OCI-LY1 (cell line): ENCODE data around the gene SPSB3.

Experiments
- H2AFZ ChIP-seq: fragments of 200-600 bp; sonication (generic), shearing (Covaris generic); 2 replicates; pipeline ENCODE4 v1.6.0; 2014; ENCODE audit warnings: antibody characterized with exemption, mild to moderate bottlenecking, low read length
- H3F3A ChIP-seq: fragments of 200-600 bp; sonication (generic), shearing (Covaris generic); 2 replicates; pipeline ENCODE4 v1.6.0; 2014; ENCODE audit warnings: mild to moderate bottlenecking, antibody characterized with exemption, low read length, moderate library complexity; ENCODE audit not compliant: insufficient read depth
- H3K27ac ChIP-seq: fragments of 200-600 bp; sonication (generic); 2 replicates; pipeline ENCODE4 v1.5.1; 2014; ENCODE audit warnings: low read length, mixed run types, mild to moderate bottlenecking, low read depth; ENCODE audit not compliant: poor library complexity, severe bottlenecking
- H3K27me3 ChIP-seq: fragments of 200-600 bp; sonication (generic); 2 replicates; pipeline ENCODE4 v1.6.0; 2014; ENCODE audit warnings: antibody characterized with exemption, mild to moderate bottlenecking, low read length, moderate library complexity; ENCODE audit not compliant: insufficient read depth
- H3K36me3 ChIP-seq: fragments of 200-600 bp; sonication (generic); 2 replicates; pipeline ENCODE4 v1.6.1; 2014; ENCODE audit warnings: mild to moderate bottlenecking, antibody characterized with exemption, low read length, moderate library complexity, mixed read lengths; ENCODE audit not compliant: insufficient read depth
- H3K4me1 ChIP-seq: fragments of 200-600 bp; sonication (generic); 2 replicates; pipeline ENCODE4 v1.5.1; 2014; ENCODE audit warnings: mild to moderate bottlenecking, low read length, moderate library complexity; ENCODE audit not compliant: insufficient read depth, severe bottlenecking
- H3K4me2 ChIP-seq: fragments of 200-600 bp; sonication (generic), shearing (Covaris generic); 2 replicates; pipeline ENCODE4 v1.6.1; 2014; ENCODE audit warnings: low read length
- H3K4me3 ChIP-seq: fragments of 200-600 bp; sonication (generic); 2 replicates; pipeline ENCODE4 v1.5.1; 2014; ENCODE audit warnings: low read length, low read depth, mild to moderate bottlenecking, mixed read lengths; ENCODE audit not compliant: poor library complexity, severe bottlenecking
- H3K79me2 ChIP-seq: fragments of 200-600 bp; shearing (Covaris generic); 2 replicates; pipeline ENCODE4 v1.6.1; 2016; ENCODE audit warnings: mixed run types, low read length, mixed read lengths; ENCODE audit not compliant: insufficient read depth
- H3K9ac ChIP-seq: fragments of 200-600 bp; sonication (generic), shearing (Covaris generic); 2 replicates; pipeline ENCODE4 v1.6.1; 2014; ENCODE audit warnings: mild to moderate bottlenecking, low read length, mixed read lengths
- H3K9me2 ChIP-seq: fragments of 200-600 bp; sonication (generic), shearing (Covaris generic); 2 replicates; pipeline ENCODE4 v1.6.1; 2014; ENCODE audit warnings: low read depth, mild to moderate bottlenecking, low read length, mixed read lengths
- H3K9me3 ChIP-seq: fragments of 200-600 bp; shearing (Covaris generic); 2 replicates; pipeline ENCODE4 v1.6.1; 2014; ENCODE audit warnings: low read length, mixed read lengths
- H4K20me1 ChIP-seq: fragments of 200-600 bp; sonication (generic), shearing (Covaris generic); 2 replicates; pipeline ENCODE4 v1.6.0; 2016; ENCODE audit warnings: mild to moderate bottlenecking, low read length; ENCODE audit not compliant: insufficient read depth
- EZH2 ChIP-seq: fragments of 200-600 bp; sonication (generic), shearing (Covaris generic); IDR thresholded peaks from 2 replicates; pipeline ENCODE4 v1.8.0; 2017; ENCODE audit warnings: borderline replicate concordance, mixed run types, mild to moderate bottlenecking, antibody characterized with exemption, low read length, moderate library complexity, mixed read lengths
- TF ChIP-seq, protein P1 (sequence below): fragments of 200-600 bp; sonication (generic), shearing (Covaris generic); IDR thresholded peaks from 2 replicates; pipeline ENCODE4 v1.5.1; 2017; ENCODE audit warnings: mild to moderate bottlenecking, antibody characterized with exemption, low read length, moderate library complexity, mixed read lengths

Gene SPSB3

DNA sequence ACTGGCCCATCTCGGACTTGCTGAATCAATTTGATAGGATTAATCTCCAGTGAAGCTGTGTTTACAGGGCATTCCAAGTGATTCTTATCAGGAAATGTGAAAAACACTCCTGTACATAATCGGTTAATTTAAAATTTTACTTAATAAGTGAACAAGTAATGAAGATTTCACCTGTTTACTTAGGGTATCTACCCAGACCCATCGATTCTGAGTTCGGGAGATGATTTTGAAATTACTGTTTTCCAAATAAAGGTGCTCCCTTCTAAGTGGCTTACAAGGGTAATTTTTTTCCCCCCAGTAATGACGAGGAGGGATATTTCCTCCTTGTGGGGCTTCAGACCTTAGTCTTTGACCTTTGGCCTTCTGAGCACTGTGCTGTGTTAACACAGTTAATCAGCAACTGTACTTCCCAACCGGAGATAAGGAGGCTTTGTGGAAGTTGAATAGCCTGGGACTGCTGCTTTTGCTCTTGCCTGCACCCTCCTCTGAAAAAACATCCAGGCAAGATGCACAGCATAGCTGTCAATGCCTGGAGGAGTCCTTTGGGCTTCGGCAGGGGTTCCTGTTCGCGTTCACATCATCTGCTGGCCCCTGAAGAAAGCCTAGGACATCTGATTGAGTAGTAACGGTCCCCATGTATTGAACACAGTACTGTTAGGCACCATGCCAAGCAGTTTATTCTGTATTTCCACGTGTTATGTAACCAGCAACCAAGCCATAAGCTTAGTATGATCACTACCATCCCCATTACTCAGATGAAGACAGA is 46.5 kb upstream of the SPSB3 start:
- Histone ChIP-seq H3K36me3 (no peaks in the 10 kb centered on the region; the same call in 1 of the 2 replicates), H3K4me1 (peaks cover 8% of the 10 kb centered on the region), H3K27ac (no peak overlapping the region), H3K4me3 (no peak overlapping the region), H3K79me2 (no peaks in the 10 kb centered on the region), H3K9me3 (no peaks in the 10 kb centered on the region), H3K4me2 (no peak overlapping the region), H3F3A (no peaks in the 10 kb centered on the region), H3K9ac (no peak overlapping the region), H4K20me1 (no peaks in the 10 kb centered on the region), H2AFZ (no peak overlapping the region), H3K9me2 (no peaks in the 10 kb centered on the region), H3K27me3 (peaks cover 4% of the 10 kb centered on the region; the same call in 1 of the 2 replicates)
- TF ChIP-seq, protein P1, sequence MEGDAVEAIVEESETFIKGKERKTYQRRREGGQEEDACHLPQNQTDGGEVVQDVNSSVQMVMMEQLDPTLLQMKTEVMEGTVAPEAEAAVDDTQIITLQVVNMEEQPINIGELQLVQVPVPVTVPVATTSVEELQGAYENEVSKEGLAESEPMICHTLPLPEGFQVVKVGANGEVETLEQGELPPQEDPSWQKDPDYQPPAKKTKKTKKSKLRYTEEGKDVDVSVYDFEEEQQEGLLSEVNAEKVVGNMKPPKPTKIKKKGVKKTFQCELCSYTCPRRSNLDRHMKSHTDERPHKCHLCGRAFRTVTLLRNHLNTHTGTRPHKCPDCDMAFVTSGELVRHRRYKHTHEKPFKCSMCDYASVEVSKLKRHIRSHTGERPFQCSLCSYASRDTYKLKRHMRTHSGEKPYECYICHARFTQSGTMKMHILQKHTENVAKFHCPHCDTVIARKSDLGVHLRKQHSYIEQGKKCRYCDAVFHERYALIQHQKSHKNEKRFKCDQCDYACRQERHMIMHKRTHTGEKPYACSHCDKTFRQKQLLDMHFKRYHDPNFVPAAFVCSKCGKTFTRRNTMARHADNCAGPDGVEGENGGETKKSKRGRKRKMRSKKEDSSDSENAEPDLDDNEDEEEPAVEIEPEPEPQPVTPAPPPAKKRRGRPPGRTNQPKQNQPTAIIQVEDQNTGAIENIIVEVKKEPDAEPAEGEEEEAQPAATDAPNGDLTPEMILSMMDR: no peak
- TF ChIP-seq EZH2: no peak

DNA sequence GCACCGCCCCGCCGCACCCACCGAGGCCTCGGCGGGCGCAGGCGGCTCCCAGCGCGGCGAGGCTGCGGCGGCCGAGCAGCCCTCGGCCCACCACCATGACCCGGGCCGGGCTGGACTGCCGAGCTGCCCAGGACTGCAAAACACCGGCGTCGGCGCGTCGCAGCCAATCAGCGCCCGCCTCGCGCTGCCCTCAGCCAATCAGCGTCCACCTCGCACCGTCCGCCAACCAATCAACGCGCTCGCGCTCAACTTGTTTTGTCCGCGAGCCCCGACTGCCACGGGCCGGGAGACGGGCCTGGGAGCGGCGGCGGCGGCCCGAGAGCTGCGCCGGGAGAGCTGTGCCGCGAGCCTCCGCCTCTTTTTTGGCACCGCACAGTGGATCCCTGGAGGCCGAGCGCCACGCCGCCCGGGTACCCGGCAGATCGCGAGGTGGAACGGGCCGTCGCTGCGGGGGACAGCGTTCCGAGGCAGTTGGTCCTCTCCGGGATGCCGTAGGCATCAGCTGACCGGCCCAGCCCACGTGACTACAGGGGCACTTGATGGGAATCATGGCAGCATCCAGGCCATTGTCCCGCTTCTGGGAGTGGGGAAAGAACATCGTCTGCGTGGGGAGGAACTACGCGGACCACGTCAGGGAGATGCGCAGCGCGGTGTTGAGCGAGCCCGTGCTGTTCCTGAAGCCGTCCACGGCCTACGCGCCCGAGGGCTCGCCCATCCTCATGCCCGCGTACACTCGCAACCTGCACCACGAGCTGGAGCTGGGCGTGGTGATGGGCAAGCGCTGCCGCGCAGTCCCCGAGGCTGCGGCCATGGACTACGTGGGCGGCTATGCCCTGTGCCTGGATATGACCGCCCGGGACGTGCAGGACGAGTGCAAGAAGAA is 44.6 kb upstream of the SPSB3 start, which contains the start of the genes FAHD1 and HAGH:
Gene FAHD1, plus strand, starts transcription at position 516 of the 883 bp plus-strand sequence. Its CDS starts 33 bp downstream, at position 549.
Gene HAGH, minus strand, starts transcription at position 135 of the 883 bp plus-strand sequence. Its CDS starts 38 bp downstream, at position 97.
- peaks cover 8% of the 10 kb centered on the region for H3K4me1 ChIP-seq
- peak within 1 kb of the TSS; percentile 65 for H3K4me2 ChIP-seq
- H3K27me3 ChIP-seq: peaks cover 4% of the 10 kb centered on the region; the same call in 1 of the 2 replicates
- peak within 1 kb of the TSS; percentile 40 for H3K9ac ChIP-seq
- peak within 1 kb of the TSS; percentile 64 for H3K4me3 ChIP-seq
- no peaks in the 10 kb centered on the region for H3K9me3 ChIP-seq
- no peaks in the 10 kb centered on the region for H4K20me1 ChIP-seq
- no peak within 1 kb of the TSS for H3K27ac ChIP-seq
- no peak within 1 kb of the TSS for H2AFZ ChIP-seq
- H3K9me2 ChIP-seq: no peaks in the 10 kb centered on the region
- no peaks in the 10 kb centered on the region for H3F3A ChIP-seq
- H3K36me3 ChIP-seq: no peaks in the 10 kb centered on the region; the same call in 1 of the 2 replicates
- no peaks in the 10 kb centered on the region for H3K79me2 ChIP-seq
- no peak for TF ChIP-seq EZH2
- TF ChIP-seq, protein P1: no peak

DNA sequence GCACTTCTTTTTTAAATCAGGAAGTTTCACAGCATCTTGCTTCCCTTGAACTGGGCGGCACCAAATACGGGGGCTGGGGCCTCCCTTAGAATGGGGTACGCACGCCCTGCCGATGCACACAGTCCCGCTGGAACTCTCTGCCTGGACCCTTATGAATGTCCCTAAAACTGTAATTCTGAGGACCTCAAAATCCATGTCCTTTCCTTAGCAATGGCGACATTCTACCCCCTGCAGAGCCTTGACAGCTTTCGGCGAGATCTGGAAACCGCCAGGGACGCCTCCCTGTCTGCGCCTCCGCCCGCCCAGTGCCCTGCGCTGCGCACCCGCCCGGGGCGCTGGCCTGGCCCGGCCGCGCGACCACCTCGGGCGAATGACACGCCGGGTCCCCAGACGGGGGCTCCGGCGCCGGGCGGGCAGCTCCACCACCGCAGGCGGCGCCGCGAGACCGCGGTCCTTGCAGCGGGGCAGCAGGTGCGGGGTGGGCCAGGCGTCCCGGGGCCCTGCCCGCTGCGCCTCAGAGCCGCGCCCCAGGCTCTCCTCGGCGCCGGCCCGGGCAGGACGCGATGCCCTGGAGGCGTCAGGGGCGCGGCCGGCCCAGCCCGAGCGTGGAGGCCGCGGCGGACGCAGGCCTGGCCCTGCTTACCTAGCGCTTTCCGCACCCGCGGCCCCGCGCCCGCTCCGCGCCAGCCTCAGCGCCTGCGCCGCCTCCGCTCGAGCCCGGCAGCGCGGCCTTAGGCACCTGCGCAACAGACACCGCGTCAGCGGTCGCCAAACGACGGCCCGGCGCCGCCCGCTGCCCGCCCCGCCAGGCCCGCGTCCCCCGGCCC is 43.7 kb upstream of the SPSB3 start:
- peaks cover 8% of the 10 kb centered on the region for H3K4me1 ChIP-seq
- H3K9ac ChIP-seq: no peak overlapping the region; the same call in 1 of the 2 replicates
- H3K9me2 ChIP-seq: no peaks in the 10 kb centered on the region
- no peaks in the 10 kb centered on the region for H3K9me3 ChIP-seq
- H3K79me2 ChIP-seq: no peaks in the 10 kb centered on the region
- peak overlapping the region; percentile 64 for H3K4me3 ChIP-seq
- H3K4me2 ChIP-seq: peak overlapping the region; percentile 62
- 0 out of 2 replicates have a peak, but pooled peaks cover 4% of the 10 kb centered on the region for H3K27me3 ChIP-seq
- no peaks in the 10 kb centered on the region for H4K20me1 ChIP-seq
- no peak overlapping the region for H3K27ac ChIP-seq
- H2AFZ ChIP-seq: no peak overlapping the region
- TF ChIP-seq, protein P1: no peak
- TF ChIP-seq EZH2: no peak
- H3F3A ChIP-seq: no peaks in the 10 kb centered on the region
- H3K36me3 ChIP-seq: no peaks in the 10 kb centered on the region; the same call in 1 of the 2 replicates
